Fibroblast of skin of left biceps (primary cell): Measurements from ENCODE around the gene WNT6.

Experiments used
- DNase-seq, 2 experiments: peaks; one replicate each; pipeline ENCODE4 v3.0.0-alpha.2; 2013; ENCODE audit warnings: low read depth in 2 of 2

WNT6 gene

GRCh38 chr2:218859556-218859987 lies at the start of gene WNT6:
Gene WNT6, plus strand, starts transcription at chr2:218859805. Its CDS starts 233 bp downstream, at chr2:218860038.
- no peak for DNase-seq

- DNase-seq: no peak
These were observed 49.3 kb upstream of the WNT6 start for GRCh38 chr2:218810256-218810655.

GRCh38 chr2:218811382-218811781 lies 48.2 kb upstream of the WNT6 start:
- no peak for DNase-seq

- no peak for DNase-seq
These were observed 47.3 kb upstream of the WNT6 start for GRCh38 chr2:218812096-218812815.

- no peak for DNase-seq
These were observed 46.7 kb upstream of the WNT6 start for GRCh38 chr2:218812861-218813260.

GRCh38 chr2:218813771-218814460 lies 45.7 kb upstream of the WNT6 start:
- no peak for DNase-seq

- DNase-seq: no peak
These were observed 44.9 kb upstream of the WNT6 start for GRCh38 chr2:218814540-218815243.

GRCh38 chr2:218815244-218815637 lies 44.4 kb upstream of the WNT6 start:
- DNase-seq: no peak

GRCh38 chr2:218815649-218816048 lies 44.0 kb upstream of the WNT6 start:
- no peak for DNase-seq

- no peak for DNase-seq
These were observed 43.0 kb upstream of the WNT6 start for GRCh38 chr2:218816561-218817011.

GRCh38 chr2:218819093-218819492 lies 40.5 kb upstream of the WNT6 start:
- DNase-seq: no peak

GRCh38 chr2:218820746-218821369 lies 38.7 kb upstream of the WNT6 start:
- DNase-seq: no peak

- no peak for DNase-seq
These were observed 37.9 kb upstream of the WNT6 start for GRCh38 chr2:218821605-218822211.

- DNase-seq: no peak
These were observed 37.0 kb upstream of the WNT6 start for GRCh38 chr2:218822622-218823021.

- DNase-seq: no peak
These were observed 36.3 kb upstream of the WNT6 start for GRCh38 chr2:218823196-218823855.

- DNase-seq: no peak
These were observed 35.6 kb upstream of the WNT6 start for GRCh38 chr2:218824004-218824403.

- no peak for DNase-seq
These were observed 32.8 kb upstream of the WNT6 start for GRCh38 chr2:218826791-218827190.

- no peak for DNase-seq
These were observed 31.7 kb upstream of the WNT6 start for GRCh38 chr2:218827701-218828476.

GRCh38 chr2:218828477-218828778 lies 31.2 kb upstream of the WNT6 start:
- DNase-seq: no peak

GRCh38 chr2:218829868-218830451 lies 29.6 kb upstream of the WNT6 start:
- DNase-seq: no peak
